Hematopoietic multipotent progenitor cell treated with erythropoietin and hydrocortisone succinate and interleukin-3 and kit ligand, for 17 days (in vitro differentiated cells): Measurements from ENCODE around the gene SLC25A46.
A peak's percentile ranks its signal among the peaks of the same experiment; 100 is the strongest.
"Not testable (repeated sequence)": the region's sequence is repeated elsewhere in the genome, so short reads cannot be mapped to it uniquely, and the experiment has no call there.

ENCODE experiments used
- DNase-seq: peaks from one replicate; pipeline ENCODE4 v3.0.0-alpha.2; 2015; ENCODE audit warnings: low spot score

Gene SLC25A46

DNA sequence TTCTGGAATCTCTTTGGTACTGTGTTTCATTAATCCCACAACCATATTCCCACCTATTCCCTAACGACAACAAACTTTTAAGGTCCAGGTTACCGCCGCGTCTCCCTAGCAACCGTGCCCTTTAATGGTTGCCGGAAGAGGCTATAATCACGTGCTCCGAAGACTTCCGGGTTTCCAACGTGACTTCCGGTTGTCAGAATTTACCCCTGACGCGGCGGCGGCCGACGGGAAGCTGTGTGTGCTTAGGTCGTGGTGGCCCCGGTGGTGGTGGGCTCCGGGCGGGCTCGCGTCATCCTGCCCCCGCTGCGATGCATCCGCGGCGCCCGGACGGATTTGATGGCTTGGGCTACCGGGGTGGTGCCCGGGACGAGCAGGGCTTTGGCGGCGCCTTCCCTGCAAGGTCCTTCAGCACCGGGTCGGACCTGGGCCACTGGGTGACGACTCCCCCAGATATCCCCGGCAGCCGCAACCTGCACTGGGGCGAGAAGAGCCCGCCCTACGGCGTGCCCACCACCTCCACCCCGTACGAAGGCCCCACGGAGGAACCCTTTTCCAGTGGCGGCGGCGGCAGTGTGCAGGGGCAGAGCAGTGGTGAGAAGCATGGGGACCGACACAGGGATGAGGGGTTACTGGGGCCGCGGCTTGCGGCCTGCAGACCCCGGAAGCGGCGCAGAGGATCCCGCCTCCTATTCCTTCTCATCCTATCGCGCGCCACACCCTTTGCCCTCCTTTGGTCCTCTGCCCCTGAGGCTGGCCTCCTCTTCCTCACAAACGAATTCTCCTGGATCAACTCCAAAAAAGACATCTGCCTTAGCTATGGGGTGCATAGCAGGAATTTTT is at the start of gene SLC25A46:
Gene SLC25A46, plus strand, starts transcription at position 196 of the 840 bp plus-strand sequence. Its CDS starts 113 bp downstream, at position 309.
- DNase-seq, result peak; percentile 90

GRCh38 chr5:110690587-110690986 is 48.2 kb upstream of the SLC25A46 start:
- DNase-seq, result not testable (repeated sequence)

DNA sequence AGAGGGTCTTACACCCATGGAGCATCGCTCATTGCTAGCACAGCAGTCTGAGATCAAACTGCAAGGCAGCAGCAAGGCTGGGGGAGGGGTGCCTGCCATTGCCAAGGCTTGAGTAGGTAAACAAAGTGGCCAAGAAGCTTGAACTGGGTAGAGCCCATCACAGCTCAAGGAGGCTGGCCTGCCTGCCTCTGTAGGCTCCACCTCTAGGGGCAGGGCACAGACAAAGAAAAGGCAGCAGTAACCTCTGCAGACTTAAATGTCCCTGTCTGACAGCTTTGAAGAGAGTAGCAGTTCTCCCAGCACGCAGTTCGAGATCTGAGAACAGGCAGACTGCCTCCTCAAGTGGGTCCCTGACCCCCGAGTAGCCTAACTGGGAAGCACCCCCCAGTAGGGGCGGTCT is 46.1 kb upstream of the SLC25A46 start:
- not testable (repeated sequence) for DNase-seq

DNA sequence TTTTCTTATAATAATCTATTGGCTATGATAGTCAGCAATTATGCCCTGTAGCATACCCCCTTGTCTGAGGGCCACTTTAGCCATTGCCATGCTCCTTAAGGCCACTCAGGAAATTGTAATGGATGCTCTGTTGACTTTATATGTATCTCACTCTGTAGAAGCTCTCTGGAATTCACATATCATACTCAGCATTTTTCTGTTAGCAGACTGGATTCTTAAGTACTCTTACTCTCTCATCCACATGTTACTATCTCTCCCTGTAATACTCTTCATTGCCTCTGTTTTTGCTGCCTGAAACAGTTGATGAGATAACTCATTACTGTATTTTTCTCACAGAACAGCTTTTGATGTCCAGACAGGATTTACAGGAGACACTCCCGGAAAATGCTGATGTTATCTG is 36.5 kb upstream of the SLC25A46 start:
- no peak for DNase-seq

- DNase-seq, result no peak
These were observed 36.1 kb upstream of the SLC25A46 start for GRCh38 chr5:110702704-110703103.

DNA sequence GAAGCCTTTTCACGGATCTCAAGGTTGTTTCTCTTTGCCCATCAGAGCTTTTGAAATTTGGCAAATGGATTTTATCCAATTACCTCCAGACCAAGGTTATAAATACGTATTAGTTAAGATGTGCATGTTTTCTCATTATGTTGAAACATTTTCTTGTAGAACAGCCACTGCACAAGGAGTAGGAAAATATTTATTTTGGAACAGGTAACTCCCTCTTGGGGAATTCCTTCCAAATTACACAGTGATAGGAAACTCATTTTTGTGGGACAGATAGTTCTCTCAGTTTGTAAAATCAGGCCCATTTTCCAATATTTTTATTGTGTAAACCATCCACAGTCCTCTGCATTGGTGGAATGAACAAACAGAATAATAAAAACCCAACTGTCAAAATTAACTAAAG is 35.3 kb upstream of the SLC25A46 start:
- DNase-seq, result no peak

DNA sequence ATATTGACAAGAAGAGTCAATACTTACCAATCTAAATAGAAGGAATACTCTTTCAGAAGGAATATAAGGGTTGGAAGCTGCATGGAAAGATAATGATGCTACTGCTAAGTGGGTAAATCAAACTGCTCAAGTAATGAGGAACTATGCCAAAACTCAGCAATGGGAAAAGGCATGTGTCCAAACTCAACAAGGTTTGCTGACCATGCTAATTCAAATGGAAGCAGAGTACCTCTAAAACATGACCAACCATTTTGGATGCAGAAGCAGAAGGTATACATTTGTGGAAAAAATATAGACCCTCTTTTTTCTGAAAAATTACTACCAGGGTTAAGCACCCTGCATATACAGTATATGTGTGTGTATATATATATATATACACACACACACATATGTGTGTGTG is 33.5 kb upstream of the SLC25A46 start:
- no peak for DNase-seq

- no peak for DNase-seq
These were observed 31.5 kb upstream of the SLC25A46 start for GRCh38 chr5:110707260-110707844.

GRCh38 chr5:110716247-110717245 is 22.3 kb upstream of the SLC25A46 start:
- DNase-seq, result no peak

DNA sequence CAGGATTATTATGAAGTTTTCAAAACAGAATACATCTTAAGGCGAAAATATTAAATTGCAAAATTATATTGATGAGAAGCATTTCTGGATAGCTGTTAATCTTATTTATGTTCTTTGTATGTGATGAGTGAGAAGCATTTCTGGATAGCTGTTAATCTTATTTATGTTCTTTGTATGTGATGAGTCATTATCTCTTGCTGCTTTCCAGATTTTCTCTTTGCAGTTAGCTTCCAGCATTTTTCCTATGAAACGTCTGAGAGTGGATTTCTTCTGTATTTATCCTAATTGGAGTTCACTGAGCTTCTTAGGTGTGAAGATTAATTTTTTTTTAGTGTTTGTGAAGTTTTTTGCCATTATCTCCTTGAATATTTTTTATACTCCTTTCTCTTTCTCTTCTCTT is 20.5 kb upstream of the SLC25A46 start:
- no peak for DNase-seq

DNA sequence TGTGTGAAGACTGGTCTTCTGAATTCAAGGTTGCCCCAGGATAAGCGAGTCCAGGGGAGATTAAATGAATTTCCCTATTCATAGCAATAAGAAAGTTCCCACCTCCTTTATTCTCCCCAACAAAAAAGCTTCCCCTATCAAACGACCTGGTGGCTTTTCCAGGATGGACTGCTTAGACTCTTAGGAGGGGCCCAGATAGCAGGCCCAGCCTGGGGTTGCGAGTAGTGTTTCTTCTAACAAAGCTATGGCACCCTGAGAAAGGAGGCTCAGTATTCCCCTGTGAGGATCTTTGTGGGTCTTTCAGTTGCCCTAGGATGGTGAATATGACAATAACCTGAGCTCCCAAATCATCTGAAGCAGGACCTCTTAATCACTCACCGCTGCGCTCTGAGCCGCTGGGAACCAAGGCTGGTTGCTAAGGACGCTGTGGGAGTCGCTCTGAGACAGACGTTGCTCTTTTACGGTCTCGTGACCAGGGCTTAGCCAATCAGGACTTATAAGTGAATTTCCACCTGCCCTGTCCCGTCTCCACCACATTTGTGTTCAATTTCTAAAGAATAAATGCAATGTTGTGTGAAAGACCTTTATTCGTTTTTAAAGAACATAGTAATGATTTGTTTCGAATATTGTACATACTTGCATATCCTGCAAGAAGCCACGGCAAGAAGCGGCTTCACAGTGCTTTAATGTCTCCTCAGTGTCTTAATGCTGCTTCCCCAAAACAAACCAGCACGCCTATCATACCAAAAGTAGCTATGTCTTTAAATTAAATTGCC is 12.4 kb upstream of the SLC25A46 start, which contains the start of gene TMEM232:
Gene TMEM232, minus strand, starts transcription at position 423 of the 776 bp plus-strand sequence. CDS start 59,319 bp downstream, outside the sequence.
- peak; percentile 81 for DNase-seq

DNA sequence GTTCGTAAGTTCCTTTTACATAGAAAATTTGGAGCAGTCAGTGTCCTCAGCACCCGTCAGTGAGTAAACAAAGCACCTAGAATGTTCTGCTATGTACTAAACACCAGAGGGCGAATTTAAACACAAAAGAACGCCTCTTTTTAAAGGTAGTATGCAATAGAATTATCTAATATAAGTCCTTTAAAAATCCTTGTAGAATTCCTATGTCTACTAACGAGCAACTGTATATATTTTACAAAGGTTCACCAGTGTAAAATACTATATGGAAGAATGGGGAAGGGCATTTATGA is 11.8 kb upstream of the SLC25A46 start:
- DNase-seq, result peak; percentile 42

GRCh38 chr5:110731499-110731898 is 7.3 kb upstream of the SLC25A46 start:
- DNase-seq, result not testable (repeated sequence)

- no peak for DNase-seq
These were observed 4.7 kb upstream of the SLC25A46 start for GRCh38 chr5:110734101-110734500.

DNA sequence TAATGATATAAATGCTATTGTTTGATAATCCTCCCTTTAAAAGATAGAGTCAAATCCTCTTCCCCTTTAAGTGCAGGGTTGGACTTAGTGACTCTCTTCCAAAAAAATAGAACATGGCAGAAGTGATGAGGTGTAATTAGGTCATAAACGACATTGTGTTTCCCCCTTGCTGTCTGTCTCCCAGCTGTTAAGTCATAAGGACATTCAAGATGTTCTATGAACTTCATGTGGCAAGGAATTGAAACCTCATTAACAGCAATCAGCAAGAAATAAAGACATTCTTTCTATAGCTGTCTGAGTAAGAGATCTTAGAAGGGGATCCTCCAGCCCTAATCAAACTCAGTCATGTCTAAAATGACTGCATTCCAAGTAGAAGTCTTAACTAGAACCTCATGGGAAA is 3.3 kb upstream of the SLC25A46 start:
- no peak for DNase-seq

DNA sequence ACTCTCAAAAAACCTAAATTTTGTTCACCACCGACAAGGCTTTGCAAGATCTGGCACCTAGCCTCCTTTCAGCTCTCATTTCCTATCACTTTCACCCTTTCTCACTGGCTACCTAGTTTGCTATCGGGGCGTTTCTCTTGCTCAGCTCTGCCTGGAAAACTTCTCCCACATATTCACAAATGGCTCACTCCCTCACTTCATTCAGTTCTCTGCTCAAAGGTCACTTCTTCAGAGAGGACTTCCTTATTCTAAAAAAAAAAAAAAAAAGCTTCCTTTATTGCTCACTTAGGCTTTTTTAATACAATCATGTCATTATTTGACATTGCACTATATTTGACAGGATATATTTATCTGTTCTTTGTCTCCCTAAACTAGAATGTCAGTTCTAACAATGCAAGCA is 2.1 kb upstream of the SLC25A46 start:
- no peak for DNase-seq

GRCh38 chr5:110738503-110738811 is 350 bp upstream of the SLC25A46 start:
- DNase-seq, result no peak

DNA sequence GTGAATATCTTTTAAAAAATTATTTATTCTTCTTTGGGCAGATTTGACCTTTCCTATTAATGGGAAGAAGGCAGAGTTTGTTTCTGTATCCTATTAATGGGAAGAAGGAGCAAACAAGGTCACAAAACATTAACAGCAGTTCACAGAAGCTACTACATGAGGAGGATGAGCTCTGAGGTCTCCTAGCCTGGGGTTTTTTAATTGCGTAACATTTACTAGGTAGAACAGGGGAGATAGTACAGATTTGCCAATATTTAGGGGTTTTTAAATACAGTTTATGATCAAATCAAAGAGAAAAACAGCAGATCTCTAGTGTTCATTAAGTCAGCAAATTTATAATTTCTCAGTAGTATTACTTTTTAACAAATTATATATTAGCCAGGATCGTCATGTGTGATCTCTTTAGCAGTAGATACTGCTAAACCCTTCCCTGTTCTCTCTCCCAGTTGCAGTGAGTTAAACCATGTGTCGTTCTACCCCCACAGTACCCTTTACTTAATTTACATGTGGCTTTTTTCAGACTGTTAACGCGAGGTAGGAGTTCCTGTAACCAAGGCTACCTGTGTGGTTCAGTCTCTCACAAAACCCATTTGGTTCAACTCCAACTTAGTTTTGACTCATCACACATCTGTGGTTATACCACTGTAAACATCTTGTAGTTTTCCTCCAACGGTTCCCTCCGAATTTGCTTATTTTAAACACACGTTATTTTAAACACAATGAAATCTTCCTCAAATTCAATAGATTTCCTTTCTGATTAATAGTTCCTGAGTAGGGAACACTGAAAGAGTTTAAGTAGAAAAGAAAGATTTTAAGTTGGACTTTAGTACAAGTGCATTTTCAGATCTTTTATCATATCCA is 13.3 kb downstream of the SLC25A46 start:
- DNase-seq, result no peak

GRCh38 chr5:110752953-110753352 is 14.1 kb downstream of the SLC25A46 start:
- DNase-seq, result no peak

- no peak for DNase-seq
These were observed 14.8 kb downstream of the SLC25A46 start for GRCh38 chr5:110753600-110753999.

DNA sequence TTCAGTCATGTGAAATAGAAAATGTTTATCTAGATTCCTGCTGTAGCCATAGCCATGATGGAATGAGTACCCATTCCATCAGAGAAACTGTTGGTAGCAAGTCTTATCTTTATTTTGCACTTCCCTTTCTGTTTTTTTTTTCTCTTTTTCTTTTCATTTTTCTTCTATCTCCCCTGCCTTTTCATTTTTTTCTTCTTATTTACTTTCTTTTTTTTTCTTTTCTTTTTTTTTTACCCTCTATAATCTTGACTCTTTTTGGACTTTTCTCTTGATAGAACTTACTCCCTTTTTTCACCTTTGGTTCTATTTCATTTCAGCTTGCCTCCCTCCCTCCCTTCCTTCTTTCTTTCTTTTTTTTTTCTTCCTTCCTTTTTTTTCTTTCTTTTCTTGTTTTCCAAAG is 15.4 kb downstream of the SLC25A46 start:
- no peak for DNase-seq
